Hepatocyte (in vitro differentiated cells): ENCODE measurements around the gene SUCLG2.

Experiments
- EZH2 ChIP-seq: fragments of 200-600 bp; sonication (generic); IDR thresholded peaks from 2 replicates; pipeline ENCODE4 v1.6.1; 2016; ENCODE audit warnings: antibody characterized with exemption, mild to moderate bottlenecking, borderline replicate concordance
- EZH2phosphoT487 ChIP-seq: fragments of 200-600 bp; sonication (generic); IDR thresholded peaks from one replicate; pipeline ENCODE4 v1.6.1; 2018; ENCODE audit warnings: antibody characterized with exemption, mild to moderate bottlenecking, low read depth, moderate library complexity; ENCODE audit not compliant: unreplicated experiment, severe bottlenecking
- TF ChIP-seq, protein P1 (sequence below): fragments of 200-600 bp; sonication (generic); IDR thresholded peaks from 2 replicates; pipeline ENCODE4 v1.5.1; 2016; ENCODE audit warnings: antibody characterized with exemption, mild to moderate bottlenecking; ENCODE audit not compliant: poor library complexity

DNA sequence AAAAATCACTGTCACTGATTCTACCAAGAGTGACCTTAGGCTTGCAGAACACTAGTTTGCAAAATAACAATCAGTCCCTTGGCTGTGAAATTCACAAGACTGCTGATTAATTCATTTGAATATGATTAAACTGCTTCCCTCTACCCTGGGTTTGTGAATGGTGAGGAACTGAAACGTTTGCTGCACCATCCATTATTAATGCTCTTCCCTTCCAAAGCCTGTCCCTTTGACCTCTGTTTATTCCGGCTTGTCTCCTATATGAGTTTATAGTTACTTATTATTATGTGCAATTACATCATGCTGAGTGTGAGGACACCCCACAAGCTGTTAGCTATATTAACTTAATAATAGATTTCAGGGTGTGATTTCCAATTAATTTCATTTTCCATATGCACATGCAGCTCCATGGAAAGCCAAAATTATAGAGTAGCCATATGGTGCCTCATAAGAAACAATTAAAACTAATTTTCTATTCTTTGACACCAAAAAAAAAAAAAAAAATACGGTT lies 96.5 kb downstream of the SUCLG2 start:
- TF ChIP-seq, protein P1, sequence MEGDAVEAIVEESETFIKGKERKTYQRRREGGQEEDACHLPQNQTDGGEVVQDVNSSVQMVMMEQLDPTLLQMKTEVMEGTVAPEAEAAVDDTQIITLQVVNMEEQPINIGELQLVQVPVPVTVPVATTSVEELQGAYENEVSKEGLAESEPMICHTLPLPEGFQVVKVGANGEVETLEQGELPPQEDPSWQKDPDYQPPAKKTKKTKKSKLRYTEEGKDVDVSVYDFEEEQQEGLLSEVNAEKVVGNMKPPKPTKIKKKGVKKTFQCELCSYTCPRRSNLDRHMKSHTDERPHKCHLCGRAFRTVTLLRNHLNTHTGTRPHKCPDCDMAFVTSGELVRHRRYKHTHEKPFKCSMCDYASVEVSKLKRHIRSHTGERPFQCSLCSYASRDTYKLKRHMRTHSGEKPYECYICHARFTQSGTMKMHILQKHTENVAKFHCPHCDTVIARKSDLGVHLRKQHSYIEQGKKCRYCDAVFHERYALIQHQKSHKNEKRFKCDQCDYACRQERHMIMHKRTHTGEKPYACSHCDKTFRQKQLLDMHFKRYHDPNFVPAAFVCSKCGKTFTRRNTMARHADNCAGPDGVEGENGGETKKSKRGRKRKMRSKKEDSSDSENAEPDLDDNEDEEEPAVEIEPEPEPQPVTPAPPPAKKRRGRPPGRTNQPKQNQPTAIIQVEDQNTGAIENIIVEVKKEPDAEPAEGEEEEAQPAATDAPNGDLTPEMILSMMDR = no peak
- TF ChIP-seq EZH2phosphoT487 (no peak), EZH2 (no peak)
